Stomach (tissue), 9 donors: ENCODE results near the gene ORM1. TPM values are rescaled to one million over a fixed set of nuclear protein-coding genes. Genes with fewer than 3 reads are reported as not detected.

Experiments used
- DNase-seq, 2 donors: peaks; one replicate each; pipeline versions ENCODE4 v3.0.0 to v3.0.0-alpha.2; 2013 to 2019
- H3K27ac ChIP-seq, 5 donors: fragments of 200-600 bp in 4 of 5; sonication (generic) in 4 of 5; one replicate each; pipeline ENCODE4 v1.5.1; 2013 to 2019; ENCODE audit warnings: mild to moderate bottlenecking in 1 of 5, moderate library complexity in 1 of 5
- H3K27me3 ChIP-seq, 3 donors: fragments of 200-600 bp; sonication (generic); one replicate each; pipeline ENCODE4 v1.5.1; 2017 to 2019; ENCODE audit warnings: mixed run types in 1 of 3
- H3K36me3 ChIP-seq, 4 donors: fragments of 200-600 bp; sonication (generic); 1 replicate in 3 of 4; 2 replicates in 1 of 4; pipeline ENCODE4 v1.5.1; 2016 to 2019
- H3K4me1 ChIP-seq, 4 donors: fragments of 200-600 bp; sonication (generic); one replicate each; pipeline ENCODE4 v1.5.1; 2016 to 2019
- H3K4me3 ChIP-seq, 4 donors: fragments of 200-600 bp; sonication (generic) in 3 of 4; one replicate each; pipeline ENCODE4 v1.5.1; 2016 to 2019; ENCODE audit warnings: mild to moderate bottlenecking in 1 of 4
- H3K9me3 ChIP-seq, 4 donors: fragments of 200-600 bp; sonication (generic); one replicate each; pipeline ENCODE4 v1.5.1; 2016 to 2019
- CTCF ChIP-seq, 7 experiments: fragments of 450-650 bp in 4 of 7; fragments of 200-600 bp in 3 of 7; sonication (generic) in 3 of 7; IDR thresholded peaks; one replicate each; pipeline ENCODE4 v1.5.1; 2016 to 2019; ENCODE audit warnings: antibody characterized with exemption in 7 of 7, control low read depth in 2 of 7, mild to moderate bottlenecking in 1 of 7
- EP300 ChIP-seq: sonication (generic); formaldehyde crosslinking; IDR thresholded peaks from one replicate; pipeline ENCODE4 v1.6.1; 2017; ENCODE audit warnings: antibody characterized with exemption
- POLR2A ChIP-seq, 4 donors: fragments of 450-650 bp; IDR thresholded peaks; one replicate each; pipeline ENCODE4 v1.6.1; 2016; ENCODE audit warnings: antibody characterized with exemption in 4 of 4, control low read depth in 2 of 4, mild to moderate bottlenecking in 1 of 4, moderate library complexity in 1 of 4
- POLR2AphosphoS5 ChIP-seq, 3 donors: sonication (generic); formaldehyde crosslinking; IDR thresholded peaks; one replicate each; pipeline ENCODE4 v1.6.1; 2016; ENCODE audit warnings: antibody characterized with exemption in 3 of 3
- WGBS, 5 donors: extraction: QIAGEN DNeasy Blood & Tissue Kit in 3 of 5; methylation state at CpG; one replicate each; pipeline versions ENCODE4 v1.1.5 to v1.1.7; 2013 to 2018; 5-methylcytosine and 5-hydroxymethylcytosine counted together
- intact Hi-C: fragments of 100-400 bp; cut with DNase I; formaldehyde crosslinking; loops from one replicate; pipeline ENCODE4 v1.15.1; 2023; ENCODE audit warnings: low total_unique reads
- polyA plus RNA-seq, 3 donors: library from polyadenylated mRNA; stranded (reverse); fragments of 200-250 nt; gene quantifications; one replicate each; pipeline ENCODE4 v1.2.3, GENCODE V29; 2013
- total RNA-seq, 5 donors: library from RNA; depleted of rRNA; stranded (reverse); fragments of >200 nt; gene quantifications; one replicate each; pipeline versions ENCODE4 v1.1.0 to v1.2.3, GENCODE V29; 2014 to 2016
- donor health status: healthy with polysubstance abuse.
- donor health status: Bipolar disorder and iron deficiency.
- donor health status: healthy.

Gene ORM1
- total and polyA plus RNA-seq, 8 donors, result 1.6 to 14.8 (median 2.9) TPM; not detected in 3

DNA sequence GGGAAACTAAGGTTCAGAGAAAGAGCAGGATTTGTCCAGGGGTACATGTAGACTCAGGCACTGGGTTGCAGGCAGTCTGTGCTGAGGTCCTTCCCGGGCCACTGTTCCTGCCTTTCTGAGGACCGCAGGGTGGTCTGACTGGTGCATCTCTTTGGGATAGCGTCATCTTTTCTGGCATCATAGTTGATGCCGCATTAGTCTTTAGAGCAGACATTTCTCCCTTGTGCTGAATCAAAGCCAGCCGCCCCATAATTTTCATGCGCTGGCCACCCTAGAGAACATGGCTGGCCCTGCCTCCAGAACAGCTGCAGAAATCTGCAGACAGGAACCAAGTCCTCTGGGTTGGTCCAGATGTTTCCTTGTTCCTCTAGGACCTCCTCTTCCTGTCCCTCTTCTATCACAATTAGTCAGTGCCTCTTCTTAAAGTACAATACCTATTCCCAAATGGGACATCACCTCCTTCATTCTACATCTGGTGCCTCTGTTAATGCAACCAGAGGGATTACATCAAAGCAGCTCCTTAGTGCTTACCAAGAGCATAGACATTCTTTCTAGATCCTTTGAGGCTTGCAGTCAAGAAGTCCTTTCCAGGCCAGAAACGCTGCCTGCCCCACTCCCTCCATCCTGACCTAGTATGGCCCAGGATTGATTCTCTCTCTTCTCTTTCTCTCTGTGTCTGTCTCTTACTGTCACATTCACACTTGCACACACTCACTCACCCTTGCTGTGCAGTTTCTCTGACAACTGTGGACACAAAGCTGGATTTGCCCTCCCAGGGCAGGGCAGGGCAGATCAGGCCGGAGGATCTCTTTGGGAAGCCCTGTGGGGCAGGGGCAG lies 42.0 kb upstream of the ORM1 start:
- no peak for DNase-seq
- Histone ChIP-seq H3K27me3 (no peaks in the 10 kb centered on the region), H3K36me3 (peaks cover 0 to 7% (median 0%) of the 10 kb centered on the region in 4 donors), H3K4me1 (no peaks in the 10 kb centered on the region), H3K4me3 (no peak overlapping the region), H3K9me3 (no peaks in the 10 kb centered on the region), H3K27ac (no peak overlapping the region)
- 54 to 83% (median 76%) methylated on average over 7 to 8 of the region's 8 CpGs for WGBS, 5 donors
- intact Hi-C loops, result no loop called here
- TF ChIP-seq EP300 (no peak), POLR2AphosphoS5 (IDR thresholded peaks at IDR 0.05) (no peak), POLR2A (IDR thresholded peaks at IDR 0.05) (no peak), CTCF (IDR thresholded peaks at IDR 0.05) (no peak)

DNA sequence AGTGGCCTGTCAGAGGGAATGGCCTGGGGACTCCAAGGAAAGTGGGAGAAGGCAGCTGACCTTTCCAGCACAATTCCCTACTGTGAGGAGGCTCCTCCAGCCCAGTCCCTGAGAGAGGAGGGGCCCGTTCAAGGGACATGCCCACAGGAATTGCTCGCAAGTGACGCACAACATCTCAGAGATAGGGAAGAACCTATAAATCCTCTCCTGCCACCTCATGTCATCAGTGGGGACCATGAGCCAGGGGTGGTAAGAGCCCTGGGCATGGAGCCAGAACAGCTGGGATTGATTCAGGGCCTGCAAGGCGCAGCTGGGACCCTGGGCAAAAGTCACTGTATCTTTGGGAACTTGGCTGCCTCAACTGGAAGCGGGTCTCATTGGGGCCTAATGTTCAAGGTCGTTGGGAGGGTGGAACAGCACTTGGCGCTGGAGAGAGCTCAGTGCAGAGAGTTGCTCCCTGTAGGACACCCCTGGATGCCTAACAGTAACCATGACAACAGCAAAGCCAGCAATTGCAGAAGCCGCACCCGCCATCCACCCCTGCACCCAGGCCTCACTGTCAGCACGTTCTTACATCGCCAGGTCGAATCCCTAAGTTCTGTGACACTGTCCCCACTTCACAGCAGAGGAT lies 41.3 kb upstream of the ORM1 start:
- Histone ChIP-seq H3K4me3 (no peak overlapping the region), H3K9me3 (no peaks in the 10 kb centered on the region), H3K27me3 (no peaks in the 10 kb centered on the region), H3K27ac (no peak overlapping the region), H3K4me1 (no peaks in the 10 kb centered on the region), H3K36me3 (peaks cover 0 to 7% (median 0%) of the 10 kb centered on the region in 4 donors)
- TF ChIP-seq CTCF (IDR thresholded peaks at IDR 0.05) (no peak), EP300 (no peak), POLR2AphosphoS5 (IDR thresholded peaks at IDR 0.05) (no peak), POLR2A (IDR thresholded peaks at IDR 0.05) (no peak)
- WGBS, 5 donors, result 76 to 88% (median 83%) methylated on average over 9 to 12 of the region's 12 CpGs
- peak in 1 of 2 donors; percentile 67 for DNase-seq
- intact Hi-C loops, result no loop called here

- WGBS, 5 donors, result 82 to 96% (median 94%) methylated on average over 10 of the region's 10 CpGs
- intact Hi-C loops, result no loop called here
These were observed 40.8 kb upstream of the ORM1 start for GRCh38 chr9:114282104-114282485.

More at GRCh38 chr9:114282104-114282485, 40.8 kb upstream of the ORM1 start:
- TF ChIP-seq CTCF (IDR thresholded peaks at IDR 0.05) (no peak), POLR2AphosphoS5 (IDR thresholded peaks at IDR 0.05) (no peak), POLR2A (IDR thresholded peaks at IDR 0.05) (no peak), EP300 (no peak)
- Histone ChIP-seq H3K27me3 (no peaks in the 10 kb centered on the region), H3K9me3 (no peaks in the 10 kb centered on the region), H3K4me3 (no peak overlapping the region), H3K36me3 (peaks cover 0 to 7% (median 0%) of the 10 kb centered on the region in 4 donors), H3K27ac (no peak overlapping the region), H3K4me1 (no peaks in the 10 kb centered on the region)
- DNase-seq, result no peak
